ENCODE data around the gene ZMIZ2. TPM values are rescaled to one million over a fixed set of nuclear protein-coding genes. Genes with fewer than 3 reads are reported as not detected.

ZMIZ2 gene
- total and polyA plus RNA-seq, 4 donors, result 4.4 to 11.6 (median 7.7) TPM

GRCh38 chr7:44716205-44716604, 32.4 kb upstream of the ZMIZ2 start (continued):
- TF ChIP-seq CTCF (IDR thresholded peaks at IDR 0.05; ENCODE audit: low read depth, low read length, missing input control), result no peak
- TF ChIP-seq ZBTB33 (IDR thresholded peaks at IDR 0.05), result no peak

- no peak overlapping the region for H3K9ac ChIP-seq (ENCODE audit: low read depth in 1 of 2, low read length in 2 of 2)
- no peaks in the 10 kb centered on the region for H3K4me1 ChIP-seq (ENCODE audit: control insufficient read depth in 4 of 4, insufficient read depth in 4 of 4, low read length in 3 of 4)
- no peak overlapping the region for H3K27ac ChIP-seq (ENCODE audit: low read depth in 1 of 2, low read length in 2 of 2)
- TF ChIP-seq GABPA (IDR thresholded peaks at IDR 0.05 in 1 of 2, conservative IDR thresholded peaks at IDR 0.05 in 1 of 2) (no peak), RAD21 (IDR thresholded peaks at IDR 0.05) (no peak), TAF1 (conservative IDR thresholded peaks at IDR 0.05) (no peak), JUND (IDR thresholded peaks at IDR 0.05) (no peak), HNF4G (IDR thresholded peaks at IDR 0.05) (no peak), EGR1 (IDR thresholded peaks at IDR 0.05; ENCODE audit: low read depth in 2 of 2) (no peak), ZBTB33 (IDR thresholded peaks at IDR 0.05) (no peak), YY1 (IDR thresholded peaks at IDR 0.05) (no peak), CTCF (IDR thresholded peaks at IDR 0.05; ENCODE audit: low read depth, low read length, missing input control) (no peak), ATF3 (IDR thresholded peaks at IDR 0.05) (no peak), MAX (IDR thresholded peaks at IDR 0.05) (no peak), REST (IDR thresholded peaks at IDR 0.05) (no peak), FOXA2 (IDR thresholded peaks at IDR 0.05) (no peak), HNF4A (conservative IDR thresholded peaks at IDR 0.05) (no peak), RXRA (IDR thresholded peaks at IDR 0.05) (no peak), FOXA1 (IDR thresholded peaks at IDR 0.05) (no peak), NR2F2 (IDR thresholded peaks at IDR 0.05) (no peak), SP1 (IDR thresholded peaks at IDR 0.05) (no peak)
- H3K9me3 ChIP-seq (ENCODE audit: control insufficient read depth in 4 of 4, low read length in 3 of 4), result no peaks in the 10 kb centered on the region
- no peaks in the 10 kb centered on the region for H3K27me3 ChIP-seq (ENCODE audit: control insufficient read depth in 4 of 4, insufficient read depth in 4 of 4, low read length in 3 of 4)
- 90% methylated on average over 4 of the region's 4 CpGs for WGBS
- no peaks in the 10 kb centered on the region for H3K36me3 ChIP-seq (ENCODE audit: control insufficient read depth in 4 of 4, insufficient read depth in 3 of 4, low read depth in 1 of 4, low read length in 3 of 4)
- DNase-seq (ENCODE audit: low spot score), result no peak
- no peak overlapping the region for H3K4me3 ChIP-seq (ENCODE audit: low read depth in 1 of 3, low read length in 3 of 3)
These were observed 28.3 kb upstream of the ZMIZ2 start for GRCh38 chr7:44720301-44720700.
